ENCODE measurements around the gene DVL1. TPM values are rescaled to one million over a fixed set of nuclear protein-coding genes. Genes with fewer than 3 reads are reported as not detected.

DVL1 gene
- total RNA-seq, 2 experiments from 2014 or later: 37.2 to 39.2 TPM

DNA sequence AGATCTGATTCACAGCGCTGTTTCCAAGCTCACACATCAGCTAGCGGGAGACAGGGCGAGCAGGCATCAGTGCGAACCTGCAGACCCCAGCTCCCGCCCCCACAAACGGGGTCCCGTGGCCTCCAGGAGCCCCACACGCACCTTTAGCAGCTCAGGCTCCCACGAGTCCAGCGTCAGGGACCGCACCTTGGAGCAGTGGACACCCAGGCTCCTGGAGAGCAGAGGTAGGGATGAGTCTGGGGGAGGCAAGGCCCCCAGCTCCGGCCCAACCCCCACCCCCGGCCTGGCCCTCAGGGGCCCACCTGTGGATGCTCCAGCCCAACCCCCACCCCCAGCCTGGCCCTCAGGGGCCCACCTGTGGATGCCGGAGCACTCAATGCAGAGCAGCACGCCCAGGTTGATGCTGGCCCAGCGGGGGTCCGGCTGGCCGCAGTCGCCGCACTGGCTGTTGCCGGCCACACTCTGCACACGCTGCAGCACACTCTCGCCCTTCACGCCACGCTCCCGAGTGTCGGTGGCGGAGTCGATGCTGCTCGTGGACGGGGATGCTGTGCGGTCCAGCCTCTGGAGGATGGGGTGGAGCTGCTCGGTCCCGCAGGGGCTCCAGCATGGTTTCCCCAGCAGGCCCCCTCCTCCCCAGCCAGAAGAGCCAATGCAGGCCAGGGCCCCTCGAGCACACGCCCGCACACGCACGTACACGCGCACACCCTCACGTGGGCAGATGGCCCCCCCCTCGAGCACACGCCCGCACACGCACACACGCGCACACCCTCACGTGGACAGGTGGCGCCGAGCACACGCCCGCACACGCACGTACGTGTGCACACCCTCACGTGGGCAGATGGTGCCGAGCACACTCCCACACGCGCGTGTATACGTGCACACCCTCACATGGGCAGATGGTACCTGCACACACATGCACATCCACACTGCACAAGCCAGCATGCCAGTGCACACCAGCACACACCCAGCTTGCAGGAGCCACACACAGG is 52.9 kb downstream of the DVL1 start:
- H3K27ac Mint-ChIP-seq: no peak overlapping the region
- POLR2A ChIA-PET: interaction anchor here (0.7 kb wide), 1 partner anchor 10 kb away, joined by 3 read pairs; no protein-coding TSS in a partner anchor
- no peak overlapping the region for H3K4me3 Mint-ChIP-seq
- CTCF ChIA-PET: interaction anchor here (1.1 kb wide), 2 partner anchors 9 to 174 kb away, joined by 3 to 5 read pairs; no protein-coding TSS in a partner anchor
- TF ChIP-seq, protein P1, sequence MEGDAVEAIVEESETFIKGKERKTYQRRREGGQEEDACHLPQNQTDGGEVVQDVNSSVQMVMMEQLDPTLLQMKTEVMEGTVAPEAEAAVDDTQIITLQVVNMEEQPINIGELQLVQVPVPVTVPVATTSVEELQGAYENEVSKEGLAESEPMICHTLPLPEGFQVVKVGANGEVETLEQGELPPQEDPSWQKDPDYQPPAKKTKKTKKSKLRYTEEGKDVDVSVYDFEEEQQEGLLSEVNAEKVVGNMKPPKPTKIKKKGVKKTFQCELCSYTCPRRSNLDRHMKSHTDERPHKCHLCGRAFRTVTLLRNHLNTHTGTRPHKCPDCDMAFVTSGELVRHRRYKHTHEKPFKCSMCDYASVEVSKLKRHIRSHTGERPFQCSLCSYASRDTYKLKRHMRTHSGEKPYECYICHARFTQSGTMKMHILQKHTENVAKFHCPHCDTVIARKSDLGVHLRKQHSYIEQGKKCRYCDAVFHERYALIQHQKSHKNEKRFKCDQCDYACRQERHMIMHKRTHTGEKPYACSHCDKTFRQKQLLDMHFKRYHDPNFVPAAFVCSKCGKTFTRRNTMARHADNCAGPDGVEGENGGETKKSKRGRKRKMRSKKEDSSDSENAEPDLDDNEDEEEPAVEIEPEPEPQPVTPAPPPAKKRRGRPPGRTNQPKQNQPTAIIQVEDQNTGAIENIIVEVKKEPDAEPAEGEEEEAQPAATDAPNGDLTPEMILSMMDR (IDR thresholded peaks at IDR 0.05): no peak
- ATAC-seq: no peak
- H3K4me1 Mint-ChIP-seq (ENCODE audit: low read depth): peaks cover 2% of the 10 kb centered on the region
- DNase-seq: no peak
- H3K36me3 Mint-ChIP-seq (ENCODE audit: low read depth): no peaks in the 10 kb centered on the region
- no peaks in the 10 kb centered on the region for H3K9me3 Mint-ChIP-seq
- no peaks in the 10 kb centered on the region for H3K27me3 Mint-ChIP-seq
- intact Hi-C loops (cut with micrococcal nuclease): no loop called here

DNA sequence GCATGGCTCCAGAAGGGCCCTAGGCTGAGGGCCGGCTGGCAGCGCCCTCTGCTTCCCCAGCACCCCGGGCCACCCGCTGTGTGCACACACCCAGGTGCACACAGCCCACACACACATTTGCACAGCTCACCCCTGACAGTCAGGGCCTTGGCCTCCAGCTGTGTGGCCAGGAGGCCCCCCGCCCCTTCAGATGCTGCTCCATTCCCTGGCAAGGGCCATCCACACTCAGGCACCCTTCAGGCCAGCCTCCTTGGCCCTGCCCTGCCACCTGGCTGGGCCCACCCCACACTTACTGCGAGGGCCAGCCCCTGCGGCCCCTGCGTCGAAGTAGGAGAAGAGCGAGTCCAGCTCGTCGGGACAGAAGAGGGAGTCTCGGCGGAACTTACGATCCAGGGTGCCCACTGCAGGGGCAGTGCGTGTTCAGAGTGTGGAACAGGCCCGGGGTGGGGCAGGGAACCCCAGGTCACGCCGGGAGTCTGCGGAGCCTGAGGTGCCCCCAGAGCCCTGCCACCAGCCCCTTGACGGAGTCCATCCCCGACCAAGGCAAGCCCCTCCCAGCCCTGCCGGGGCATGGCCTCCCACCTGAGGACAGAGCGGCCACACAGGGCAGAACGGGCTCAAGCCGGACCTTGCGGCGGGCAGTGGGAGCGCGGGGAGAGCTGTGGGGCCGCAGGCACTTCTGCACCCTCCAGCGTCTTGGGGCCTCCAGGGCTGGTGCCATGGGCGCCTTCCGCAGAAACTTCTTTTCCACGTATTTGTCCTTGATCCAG is 53.9 kb downstream of the DVL1 start:
- Mint-ChIP-seq H3K27me3 (no peaks in the 10 kb centered on the region), H3K36me3 (ENCODE audit: low read depth) (no peaks in the 10 kb centered on the region), H3K4me3 (no peak overlapping the region), H3K27ac (no peak overlapping the region), H3K9me3 (no peaks in the 10 kb centered on the region), H3K4me1 (ENCODE audit: low read depth) (peaks cover 2% of the 10 kb centered on the region)
- intact Hi-C loops (cut with micrococcal nuclease): no loop called here
- TF ChIP-seq, protein P1 (IDR thresholded peaks at IDR 0.05): no peak
- CTCF ChIA-PET: interaction anchor here (1.1 kb wide), 3 partner anchors 8 to 173 kb away, joined by 3 to 5 read pairs (median 3); no protein-coding TSS in a partner anchor
- POLR2A ChIA-PET: interaction anchor here (0.8 kb wide), 1 partner anchor 21 kb away, joined by 3 read pairs; no protein-coding TSS in a partner anchor
- no peak for ATAC-seq
- DNase-seq: no peak

DNA sequence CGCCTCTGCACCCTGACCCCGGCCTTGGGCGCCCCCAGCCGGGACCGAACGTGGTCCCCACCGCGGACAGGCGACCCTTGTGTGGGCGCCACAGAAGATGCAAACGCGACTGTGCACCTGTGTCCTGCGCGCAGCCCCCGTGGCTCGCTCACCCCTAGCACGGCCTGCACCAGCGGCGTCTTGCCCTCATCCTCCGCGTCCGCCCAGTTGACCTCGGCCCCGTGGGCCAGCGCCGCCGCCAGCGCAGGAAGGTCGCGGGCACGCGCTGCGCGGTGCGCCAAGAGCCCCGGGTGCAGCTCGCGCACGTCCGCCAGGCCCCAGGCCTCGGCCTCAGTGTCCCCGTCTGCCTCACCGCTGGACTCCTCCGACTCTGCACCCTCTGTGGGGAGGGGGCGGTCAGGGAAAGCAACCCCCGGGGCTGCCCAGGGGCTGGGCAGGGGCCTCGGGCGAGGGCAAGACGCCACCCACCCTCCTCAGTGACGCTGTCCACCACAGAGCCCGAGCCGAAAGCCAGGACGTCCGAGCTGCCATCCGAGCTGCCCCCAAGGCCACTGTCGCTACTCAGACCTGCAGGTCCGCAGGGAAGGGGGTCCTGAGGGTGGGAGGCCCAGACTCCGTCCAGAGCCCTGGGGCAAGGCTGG is 54.8 kb downstream of the DVL1 start:
- Mint-ChIP-seq H3K4me1 (ENCODE audit: low read depth) (peaks cover 2% of the 10 kb centered on the region), H3K27me3 (no peaks in the 10 kb centered on the region), H3K4me3 (no peak overlapping the region), H3K27ac (no peak overlapping the region), H3K36me3 (ENCODE audit: low read depth) (no peaks in the 10 kb centered on the region), H3K9me3 (no peaks in the 10 kb centered on the region)
- TF ChIP-seq, protein P1 (IDR thresholded peaks at IDR 0.05): no peak
- POLR2A ChIA-PET: interaction anchor here (0.8 kb wide), 1 partner anchor 20 kb away, joined by 3 read pairs; no protein-coding TSS in a partner anchor
- CTCF ChIA-PET: interaction anchor here (1.1 kb wide), 1 partner anchor 10 kb away, joined by 3 read pairs; no protein-coding TSS in a partner anchor
- ATAC-seq (no peak), DNase-seq (no peak)
- intact Hi-C loops (cut with micrococcal nuclease): no loop called here

DNA sequence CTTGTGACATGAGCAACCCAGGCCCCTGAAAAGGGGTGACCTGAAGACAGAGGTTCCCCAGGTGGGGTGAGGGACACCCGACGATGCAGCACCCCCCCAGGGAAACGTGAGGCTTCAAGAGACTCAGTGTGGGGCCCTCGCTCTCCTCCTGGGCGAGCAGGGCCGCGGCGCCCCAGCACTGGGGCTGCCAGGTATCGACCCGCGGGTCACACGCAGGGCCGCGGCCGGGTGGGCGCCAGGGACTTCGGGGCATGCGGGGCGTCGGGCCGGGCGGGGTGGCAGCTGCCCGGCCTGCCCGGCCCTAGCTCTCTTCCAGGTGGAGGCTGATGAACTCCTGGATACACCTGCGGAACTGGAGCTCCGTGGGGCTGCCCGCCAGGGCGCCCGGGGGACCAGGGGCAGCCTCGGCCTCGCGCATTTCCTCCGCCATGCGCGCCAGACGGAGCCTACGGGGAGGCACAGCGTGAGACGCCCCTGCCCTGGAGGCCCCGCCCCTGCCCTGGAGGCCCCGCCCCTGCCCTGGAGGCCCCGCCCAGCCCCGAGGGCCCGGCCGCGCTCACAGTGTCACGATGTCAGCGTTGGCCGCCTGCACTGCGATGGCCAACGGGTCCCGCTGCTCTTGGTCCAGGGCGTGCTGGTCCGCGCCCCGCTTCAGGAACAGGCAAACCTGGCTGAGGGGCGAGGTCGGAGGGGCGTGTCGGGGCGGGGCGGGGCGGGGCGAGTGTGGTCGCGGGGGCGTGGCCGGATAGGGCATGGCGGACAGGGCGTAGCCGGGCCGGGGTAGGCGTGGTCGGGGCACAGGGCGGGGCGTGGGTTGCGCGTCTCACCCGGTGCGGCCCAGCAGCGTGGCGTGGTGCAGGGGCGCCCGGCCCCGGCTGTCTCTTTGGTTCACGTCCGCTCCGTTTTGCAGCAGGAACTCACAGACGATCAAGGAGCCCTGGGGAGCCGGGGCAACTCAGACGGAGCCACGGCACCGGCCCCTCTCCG is 55.7 kb downstream of the DVL1 start:
- intact Hi-C loops (cut with micrococcal nuclease): no loop called here
- Mint-ChIP-seq H3K36me3 (ENCODE audit: low read depth) (no peaks in the 10 kb centered on the region), H3K27me3 (no peaks in the 10 kb centered on the region), H3K4me3 (no peak overlapping the region), H3K9me3 (no peaks in the 10 kb centered on the region), H3K4me1 (ENCODE audit: low read depth) (peaks cover 2% of the 10 kb centered on the region), H3K27ac (no peak overlapping the region)
- ATAC-seq (no peak), DNase-seq (no peak)
- TF ChIP-seq, protein P1 (IDR thresholded peaks at IDR 0.05): no peak
- POLR2A ChIA-PET: no interaction called here
- CTCF ChIA-PET: no interaction called here
